ENCODE results near the gene PANK4.

- TF ChIP-seq POLR2AphosphoS5 (IDR thresholded peaks at IDR 0.05; ENCODE audit: borderline replicate concordance, low read depth, low read length), result no peak
- no peak for TF ChIP-seq EZH2 (IDR thresholded peaks at IDR 0.05)
Measured at GRCh38 chr1:2472109-2472508, 54.3 kb downstream of the PANK4 start.
